ENCODE data around the gene AKAP12.

GRCh38 chr6:151230277-151230577 is 9.5 kb upstream of the AKAP12 start:
- TF ChIP-seq CTCF (conservative IDR thresholded peaks at IDR 0.05; ENCODE audit: low read depth in 2 of 2) (no peak), REST (IDR thresholded peaks at IDR 0.05; ENCODE audit: unreplicated experiment) (no peak), POLR2AphosphoS5 (IDR thresholded peaks at IDR 0.05; ENCODE audit: low read depth) (no peak), EZH2 (IDR thresholded peaks at IDR 0.05; ENCODE audit: low read depth, unreplicated experiment) (no peak), ETS1 (IDR thresholded peaks at IDR 0.05) (no peak), EZH2phosphoT487 (IDR thresholded peaks at IDR 0.05; ENCODE audit: unreplicated experiment) (no peak), ZNF114 (CRISPR knock-in tag; IDR thresholded peaks at IDR 0.05) (no peak), JUNB (IDR thresholded peaks at IDR 0.05; ENCODE audit: unreplicated experiment) (no peak), CREB1 (CRISPR knock-in tag; IDR thresholded peaks at IDR 0.05; ENCODE audit: low read depth) (no peak), NANOG (IDR thresholded peaks at IDR 0.05; ENCODE audit: borderline replicate concordance) (no peak), ZNF331 (CRISPR knock-in tag; IDR thresholded peaks at IDR 0.05; ENCODE audit: low read depth) (no peak), STAT1 (IDR thresholded peaks at IDR 0.05; ENCODE audit: unreplicated experiment) (no peak), ZNF462 (CRISPR knock-in tag; IDR thresholded peaks at IDR 0.05) (no peak)

Measured in GM23338 (cell line).